K562 (cell line): Measurements from ENCODE around the gene RPL19. TPM values are rescaled to one million over a fixed set of nuclear protein-coding genes. Genes with fewer than 3 reads are reported as not detected.
A peak's percentile ranks its signal among the peaks of the same experiment; 100 is the strongest.

ENCODE experiments used
- ATAC-seq: fragments of 200-7000 bp; cut with Tn5 transposase; 3 replicates; pipeline ENCODE4 v1.9.1; 2020; ENCODE audit warnings: moderate library complexity
- BruUV-seq: library from RNA; stranded (reverse); fragments of 400-500 nt; replicated peaks from 2 replicates; lab custom pipeline; 2021; lab: Mats Ljungman, UMichigan
- CTCF ChIA-PET: fragments of 300-600 bp; formaldehyde crosslinking; extraction: SDS; loops from one replicate; lab custom pipeline; 2021; ENCODE audit warnings: low intra/inter-chr PET ratio; lab: Yijun Ruan, JAX
- POLR2A ChIA-PET: fragments of 300-600, 350-650 bp; sonication (Branson Sonifier 250); formaldehyde crosslinking; extraction: SDS; loops from one replicate; lab custom pipeline; 2021; ENCODE audit warnings: antibody characterized with exemption, inconsistent platforms; lab: Yijun Ruan, JAX
- DNase-seq, 4 experiments: peaks; one replicate each; pipeline versions ENCODE4 v3.0.0 to v3.0.0-alpha.2; 2011 to 2018; ENCODE audit warnings: low spot score in 3 of 4, mixed read lengths in 3 of 4; ENCODE audit errors: extremely low read depth in 1 of 4
- FAIRE-seq: peaks from 2 replicates; lab custom pipeline; 2011; peaks lifted over from hg19 to GRCh38; lab: Jason Lieb, UNC
- H2AFZ ChIP-seq: 2 replicates; pipeline ENCODE4 v1.6.0; 2011; ENCODE audit warnings: low read depth, low read length, control low read depth, inconsistent platforms
- H3K27ac ChIP-seq: fragments of 200-600 bp; 3 replicates; pipeline ENCODE4 v1.8.0; 2011; ENCODE audit warnings: low read depth, mild to moderate bottlenecking, control low read depth, inconsistent platforms, low read length, moderate library complexity, mixed read lengths; ENCODE audit errors: extremely low read depth
- H3K27me3 ChIP-seq, 2 experiments: fragments of 300-600 bp in 1 of 2; 2 replicates in 1 of 2; 3 replicates in 1 of 2; pipeline versions ENCODE4 v1.6.0 to v1.8.0; 2011; ENCODE audit warnings: inconsistent platforms in 2 of 2, low read length in 2 of 2, mild to moderate bottlenecking in 1 of 2, mixed read lengths in 1 of 2, moderate library complexity in 1 of 2; ENCODE audit not compliant: control insufficient read depth in 2 of 2, insufficient read depth in 2 of 2
- H3K36me3 ChIP-seq: fragments of 300-600 bp; 3 replicates; pipeline ENCODE4 v1.8.0; 2011; ENCODE audit warnings: mild to moderate bottlenecking, low read length, inconsistent platforms; ENCODE audit not compliant: control insufficient read depth, insufficient read depth
- H3K4me1 ChIP-seq, 2 experiments: fragments of 200-600 bp in 1 of 2; replicated peaks in 1 of 2; 2 replicates in 1 of 2; 3 replicates in 1 of 2; pipeline versions ENCODE4 v1.5.1 to v1.8.0; 2011; ENCODE audit warnings: inconsistent platforms in 2 of 2, low read length in 2 of 2, mild to moderate bottlenecking in 1 of 2, mixed read lengths in 1 of 2, moderate library complexity in 1 of 2; ENCODE audit not compliant: control insufficient read depth in 2 of 2, insufficient read depth in 2 of 2
- H3K4me2 ChIP-seq: 2 replicates; pipeline ENCODE4 v1.6.1; 2011; ENCODE audit warnings: low read length, control low read depth, inconsistent platforms, mixed read lengths; ENCODE audit not compliant: insufficient read depth
- H3K4me3 ChIP-seq: fragments of 200-600 bp; sonication (generic), shearing (Covaris generic); 2 replicates; pipeline ENCODE4 v1.5.1; 2016; ENCODE audit warnings: control low read depth, inconsistent platforms
- H3K79me2 ChIP-seq: fragments of 200-600 bp; 3 replicates; pipeline ENCODE4 v1.8.0; 2011; ENCODE audit warnings: low read length, inconsistent platforms; ENCODE audit not compliant: control insufficient read depth, insufficient read depth
- H3K9ac ChIP-seq, 2 experiments: 2 replicates each; pipeline versions ENCODE4 v1.6.0 to v1.6.1; 2011; ENCODE audit warnings: low read depth in 2 of 2, low read length in 2 of 2, control low read depth in 1 of 2, inconsistent platforms in 1 of 2, mild to moderate bottlenecking in 1 of 2, mixed read lengths in 1 of 2; ENCODE audit not compliant: insufficient read depth in 1 of 2
- H3K9me1 ChIP-seq: one replicate; pipeline ENCODE4 v1.6.0; 2011; ENCODE audit warnings: inconsistent platforms, mild to moderate bottlenecking, low read length, moderate library complexity; ENCODE audit not compliant: control insufficient read depth, insufficient read depth
- H3K9me3 ChIP-seq: replicated peaks from 2 replicates; pipeline ENCODE4 v1.5.1; 2011; ENCODE audit warnings: low read depth, low read length, inconsistent platforms; ENCODE audit not compliant: control insufficient read depth, insufficient read depth
- H4K20me1 ChIP-seq: replicated peaks from 2 replicates; pipeline ENCODE4 v1.6.1; 2011; ENCODE audit warnings: low read length, inconsistent platforms, mixed read lengths; ENCODE audit not compliant: control insufficient read depth, insufficient read depth
- BCL6 ChIP-seq: fragments of 250-450 bp; sonication (Bioruptor Pico); IDR thresholded peaks from 2 replicates; pipeline ENCODE4 v1.4.0; 2020
- CEBPB ChIP-seq: fragments of 450-650 bp; IDR thresholded peaks from 2 replicates; pipeline ENCODE4 v1.6.1; 2016; ENCODE audit warnings: missing genetic modification characterization, missing compliant biosample characterization
- CEBPG ChIP-seq, 3 experiments: fragments of 200-800 bp in 1 of 3; sonication (Bioruptor generic) in 1 of 3; sonication (generic) in 1 of 3; formaldehyde crosslinking in 1 of 3; IDR thresholded peaks in 2 of 3; conservative IDR thresholded peaks in 1 of 3; 2 replicates each; pipeline versions ENCODE4 v1.6.1 to v1.8.0; 2016 to 2022; ENCODE audit warnings: missing compliant biosample characterization in 2 of 3, missing genetic modification characterization in 2 of 3, mild to moderate bottlenecking in 1 of 3, missing genetic modification reagents in 1 of 3
- HLTF ChIP-seq: fragments of 450-650 bp; IDR thresholded peaks from 2 replicates; pipeline ENCODE4 v1.6.1; 2016
- KDM1A ChIP-seq, 2 experiments: fragments of 450-650 bp; IDR thresholded peaks; 2 replicates each; pipeline ENCODE4 v1.6.1; 2016; ENCODE audit warnings: mild to moderate bottlenecking in 2 of 2
- NFXL1 ChIP-seq: fragments of 450-650 bp; formaldehyde crosslinking; IDR thresholded peaks from 2 replicates; pipeline ENCODE4 v1.4.0; 2021; ENCODE audit warnings: mild to moderate bottlenecking
- NR2C1 ChIP-seq, 2 experiments: fragments of 450-650 bp; IDR thresholded peaks; 2 replicates each; pipeline ENCODE4 v1.6.1; 2017; ENCODE audit warnings: mild to moderate bottlenecking in 2 of 2, antibody characterized with exemption in 1 of 2, inconsistent platforms in 1 of 2, missing compliant biosample characterization in 1 of 2, missing genetic modification characterization in 1 of 2
- NR2C2 ChIP-seq, 2 experiments: fragments of 200-800 bp in 1 of 2; sonication (Bioruptor generic) in 1 of 2; sonication (generic) in 1 of 2; formaldehyde crosslinking in 1 of 2; IDR thresholded peaks; 2 replicates each; pipeline versions ENCODE4 v1.6.1 to v1.8.0; 2016 to 2022; ENCODE audit warnings: mild to moderate bottlenecking in 1 of 2, missing compliant biosample characterization in 1 of 2, missing genetic modification characterization in 1 of 2, missing genetic modification reagents in 1 of 2
- RCOR1 ChIP-seq, 2 experiments: IDR thresholded peaks; 2 replicates each; pipeline ENCODE4 v1.6.1; 2012; ENCODE audit warnings: low read depth in 2 of 2, low read length in 2 of 2, borderline replicate concordance in 1 of 2, improper control_type of control experiment in 1 of 2
- WGBS: fragments of 100-300 bp; shearing (Covaris generic); methylation state at CpG from one replicate; pipeline ENCODE4 v1.1.6; 2016; ENCODE audit warnings: low coverage, mixed read lengths; ENCODE audit not compliant: insufficient coverage; ENCODE audit errors: missing lambda C conversion rate; 5-methylcytosine and 5-hydroxymethylcytosine counted together
- in situ Hi-C: fragments of 300-500 bp; cut with MboI; formaldehyde crosslinking; loops from 4 replicates; pipeline ENCODE4 v1.15.0; 2018; ENCODE audit warnings: inconsistent platforms, mixed read lengths
- intact Hi-C: fragments of 100-400 bp; cut with micrococcal nuclease; formaldehyde crosslinking; loops from 2 replicates; pipeline ENCODE4 v1.14.2; 2022
- polyA plus RNA-seq, 8 experiments: library from polyadenylated mRNA; depleted of rRNA in 4 of 8; stranded (reverse) in 5 of 8; unstranded in 3 of 8; fragments of >200 nt; fragmentation: Nextera tagmentation in 2 of 8; fragmentation: Illumina TruSeq in 1 of 8; extraction: Ambion mirVana in 2 of 8; extraction: Trizol in 1 of 8; gene quantifications; 2 replicates each; pipeline versions ENCODE4 v1.2.1 to v1.2.3, GENCODE V29; 2011 to 2014; ENCODE audit warnings: inconsistent platforms in 1 of 8, missing spikeins in 1 of 8
- total RNA-seq, 7 experiments: library from RNA; depleted of rRNA in 6 of 7; stranded (reverse); fragments of >200 nt in 6 of 7; fragmentation: Illumina TruSeq in 2 of 7; extraction: Trizol in 2 of 7; gene quantifications; 2 replicates each; pipeline versions ENCODE4 v1.2.1 to v1.2.3, GENCODE V29; 2011 to 2021; ENCODE audit warnings: low replicate concordance in 1 of 7
- TF ChIP-seq, protein P1 (sequence below), 2 experiments: fragments of 450-650 bp; conservative IDR thresholded peaks; 2 replicates each; pipeline ENCODE4 v1.6.1; 2017; ENCODE audit warnings: mild to moderate bottlenecking in 2 of 2, moderate library complexity in 2 of 2
- TF ChIP-seq, protein P2 (sequence below): sonication (generic); formaldehyde crosslinking; IDR thresholded peaks from 2 replicates; pipeline ENCODE4 v1.8.1; 2023; ENCODE audit warnings: mild to moderate bottlenecking, missing genetic modification reagents

RPL19 gene
- total and polyA plus RNA-seq, 9 of the 15 experiments (the other 6 are each of a cell fraction or from before 2014, with no cell fraction given) = 2,263 to 4,614 (median 3,727) TPM

DNA sequence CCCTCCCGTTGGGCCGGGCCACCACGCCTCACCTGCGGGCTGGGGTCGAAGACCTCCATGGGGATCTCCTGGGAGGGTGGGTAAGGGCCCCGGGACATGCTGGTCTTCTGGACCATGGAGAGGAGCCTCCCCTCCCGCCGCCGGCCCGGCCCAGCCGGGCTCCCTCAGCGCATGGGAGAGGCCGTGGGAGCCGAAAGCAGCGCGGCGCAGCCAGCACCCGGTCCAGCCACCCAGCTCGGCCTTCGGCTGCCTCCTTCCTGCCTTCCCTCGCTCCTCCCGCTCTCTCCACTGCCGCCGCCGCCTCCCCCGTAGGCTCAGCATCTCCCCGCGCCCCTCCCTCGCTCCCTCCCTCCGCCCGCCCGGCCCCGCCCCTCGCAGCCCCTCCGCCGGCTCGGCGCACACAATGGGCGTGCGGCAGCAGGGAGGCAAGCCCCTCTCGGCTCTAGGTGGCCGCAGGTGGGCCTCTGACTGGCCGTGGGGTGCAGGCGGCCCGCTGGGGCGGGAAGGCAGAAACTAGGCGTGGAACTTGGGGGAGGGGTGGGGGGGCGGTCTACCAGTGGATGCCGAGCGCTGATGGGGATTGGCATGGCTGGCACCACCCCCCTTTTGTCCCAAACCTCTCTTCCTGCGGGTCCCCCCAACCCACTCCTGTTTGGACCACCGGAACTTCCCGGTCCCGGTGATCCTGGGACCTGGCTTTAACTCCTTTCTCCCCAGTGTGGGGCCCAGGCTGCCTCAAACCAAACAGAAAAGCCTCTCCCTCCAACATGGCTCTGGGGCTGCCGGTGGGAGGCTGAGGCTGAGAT is 2.5 kb upstream of the RPL19 start, which contains the start of gene CACNB1 (continued):
- TF ChIP-seq, protein P1, sequence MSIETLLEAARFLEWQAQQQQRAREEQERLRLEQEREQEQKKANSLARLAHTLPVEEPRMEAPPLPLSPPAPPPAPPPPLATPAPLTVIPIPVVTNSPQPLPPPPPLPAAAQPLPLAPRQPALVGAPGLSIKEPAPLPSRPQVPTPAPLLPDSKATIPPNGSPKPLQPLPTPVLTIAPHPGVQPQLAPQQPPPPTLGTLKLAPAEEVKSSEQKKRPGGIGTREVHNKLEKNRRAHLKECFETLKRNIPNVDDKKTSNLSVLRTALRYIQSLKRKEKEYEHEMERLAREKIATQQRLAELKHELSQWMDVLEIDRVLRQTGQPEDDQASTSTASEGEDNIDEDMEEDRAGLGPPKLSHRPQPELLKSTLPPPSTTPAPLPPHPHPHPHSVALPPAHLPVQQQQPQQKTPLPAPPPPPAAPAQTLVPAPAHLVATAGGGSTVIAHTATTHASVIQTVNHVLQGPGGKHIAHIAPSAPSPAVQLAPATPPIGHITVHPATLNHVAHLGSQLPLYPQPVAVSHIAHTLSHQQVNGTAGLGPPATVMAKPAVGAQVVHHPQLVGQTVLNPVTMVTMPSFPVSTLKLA (conservative IDR thresholded peaks at IDR 0.05) = 0 out of 4 replicates have a peak, but pooled peaks of 1 of the 2 experiments have one; percentile 23
- TF ChIP-seq, all 486 proteins: peak for 38

DNA sequence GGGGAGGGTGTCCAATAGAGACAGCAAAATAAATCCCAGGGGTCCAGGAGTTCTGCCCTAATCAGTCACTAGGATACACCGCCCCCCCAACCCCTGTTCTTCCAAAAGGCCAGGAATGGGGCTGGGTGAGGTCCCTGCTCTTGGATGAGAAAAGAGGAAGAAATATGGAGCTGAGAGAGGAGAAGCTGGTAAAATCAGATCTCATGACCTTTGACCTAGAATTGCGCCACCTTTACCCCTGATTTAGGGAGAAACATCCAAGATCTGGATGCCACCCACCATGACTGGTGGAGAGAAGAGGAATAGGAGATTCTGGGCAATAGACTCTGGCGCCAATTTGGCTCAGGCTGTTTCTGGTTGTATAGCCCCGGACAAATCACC is 1.9 kb upstream of the RPL19 start:
- Histone ChIP-seq H3K36me3 (peaks cover 34% of the 10 kb centered on the region), H4K20me1 (peaks cover 12% of the 10 kb centered on the region), H2AFZ (peak overlapping the region; percentile 65), H3K9me1 (no peaks in the 10 kb centered on the region), H3K79me2 (peaks cover 48% of the 10 kb centered on the region), H3K9me3 (no peaks in the 10 kb centered on the region), H3K27ac (no peak overlapping the region), H3K4me2 (peak overlapping the region; percentile 36), H3K4me3 (peak overlapping the region; percentile 52), H3K4me1 (peaks cover 46 to 56% of the 10 kb centered on the region in 2 experiments; a peak in 4 of 5 replicates), H3K9ac (peak overlapping the region; percentile 26 to 91; a peak in 2 of 4 replicates), H3K27me3 (no peaks in the 10 kb centered on the region)
- TF ChIP-seq CEBPB (tag) (peak; percentile 93), CEBPG (CRISPR knock-in tag; IDR thresholded peaks at IDR 0.05) (peak; percentile 24; the same call in 1 of the 2 replicates), CEBPG (tag; conservative IDR thresholded peaks at IDR 0.05 in 1 of 2, IDR thresholded peaks at IDR 0.05 in 1 of 2) (peak in 1 of 2 experiments; percentile 80; a peak in 2 of 4 replicates), NR2C1 (IDR thresholded peaks at IDR 0.05) (peak; percentile 86), NR2C1 (tag; IDR thresholded peaks at IDR 0.05) (peak; percentile 91), NFXL1 (CRISPR knock-in tag) (no peak), HLTF (no peak), BCL6 (CRISPR knock-in tag) (no peak), KDM1A (IDR thresholded peaks at IDR 0.05) (peak; percentile 71 to 82), NR2C2 (CRISPR knock-in tag; IDR thresholded peaks at IDR 0.05) (no peak), NR2C2 (tag; IDR thresholded peaks at IDR 0.05) (peak; percentile 88), RCOR1 (IDR thresholded peaks at IDR 0.05; ENCODE audit: borderline replicate concordance in 1 of 2, low read depth in 2 of 2, low read length in 2 of 2) (0 out of 4 replicates have a peak, but pooled peaks of 1 of the 2 experiments have one; percentile 35)
- TF ChIP-seq, protein P2, sequence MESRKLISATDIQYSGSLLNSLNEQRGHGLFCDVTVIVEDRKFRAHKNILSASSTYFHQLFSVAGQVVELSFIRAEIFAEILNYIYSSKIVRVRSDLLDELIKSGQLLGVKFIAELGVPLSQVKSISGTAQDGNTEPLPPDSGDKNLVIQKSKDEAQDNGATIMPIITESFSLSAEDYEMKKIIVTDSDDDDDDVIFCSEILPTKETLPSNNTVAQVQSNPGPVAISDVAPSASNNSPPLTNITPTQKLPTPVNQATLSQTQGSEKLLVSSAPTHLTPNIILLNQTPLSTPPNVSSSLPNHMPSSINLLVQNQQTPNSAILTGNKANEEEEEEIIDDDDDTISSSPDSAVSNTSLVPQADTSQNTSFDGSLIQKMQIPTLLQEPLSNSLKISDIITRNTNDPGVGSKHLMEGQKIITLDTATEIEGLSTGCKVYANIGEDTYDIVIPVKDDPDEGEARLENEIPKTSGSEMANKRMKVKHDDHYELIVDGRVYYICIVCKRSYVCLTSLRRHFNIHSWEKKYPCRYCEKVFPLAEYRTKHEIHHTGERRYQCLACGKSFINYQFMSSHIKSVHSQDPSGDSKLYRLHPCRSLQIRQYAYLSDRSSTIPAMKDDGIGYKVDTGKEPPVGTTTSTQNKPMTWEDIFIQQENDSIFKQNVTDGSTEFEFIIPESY (CRISPR knock-in tag) = 0 out of 2 replicates have a peak, but pooled peaks have one; percentile 30
- ATAC-seq (no peak), DNase-seq (no peak), FAIRE-seq (no peak)
- in situ Hi-C loops (no loop called here), intact Hi-C loops (no loop called here)
- POLR2A ChIA-PET = interaction anchor here (0.7 to 2.5 kb wide), 2 partner anchors 9 to 11 kb away, joined by 3 to 16 read pairs; no protein-coding TSS in a partner anchor
- WGBS = 81% methylated on average over 4 of the region's 4 CpGs
- no TSS peak for BruUV-seq
- CTCF ChIA-PET = no interaction called here
